ENCODE results near the gene UNC5A. TPM values are rescaled to one million over a fixed set of nuclear protein-coding genes. Genes with fewer than 3 reads are reported as not detected.

UNC5A gene
- polyA plus RNA-seq, 1 of the 3 experiments (the other 2 are of a cell fraction): 0.46 TPM

- TF ChIP-seq USF2 (IDR thresholded peaks at IDR 0.05; ENCODE audit: borderline replicate concordance, low read depth, low read length) (no peak), GATA2 (CRISPR knock-in tag; IDR thresholded peaks at IDR 0.05) (no peak), EZH2phosphoT487 (IDR thresholded peaks at IDR 0.05; ENCODE audit: borderline replicate concordance, low read depth) (no peak), RAD21 (IDR thresholded peaks at IDR 0.05; ENCODE audit: low read length) (no peak), SMC3 (IDR thresholded peaks at IDR 0.05; ENCODE audit: low read depth, low read length) (no peak), CHD2 (IDR thresholded peaks at IDR 0.05; ENCODE audit: low read length, partially characterized antibody) (no peak), ELF1 (IDR thresholded peaks at IDR 0.05) (no peak), PBX3 (IDR thresholded peaks at IDR 0.05) (no peak), SIN3A (IDR thresholded peaks at IDR 0.05; ENCODE audit: borderline replicate concordance, low read depth, low read length) (no peak), TEAD4 (IDR thresholded peaks at IDR 0.05; ENCODE audit: borderline replicate concordance, insufficient read depth) (no peak), FOXM1 (IDR thresholded peaks at IDR 0.05; ENCODE audit: low read depth) (no peak)
- Histone ChIP-seq H2AFZ (ENCODE audit: low read depth) (no peak overlapping the region), H3K27ac (ENCODE audit: low read depth in 2 of 2, low read length in 1 of 2) (no peak overlapping the region), H3K9me2 (no peaks in the 10 kb centered on the region), H3K9me3 (no peaks in the 10 kb centered on the region), H3K36me3 (replicated peaks in 1 of 2; ENCODE audit: control insufficient read depth in 1 of 2, insufficient read depth in 2 of 2, low read length in 1 of 2) (no peaks in the 10 kb centered on the region), H3K4me2 (no peak overlapping the region), H3F3A (replicated peaks; ENCODE audit: insufficient read depth) (no peaks in the 10 kb centered on the region), H3K4me1 (ENCODE audit: control insufficient read depth in 1 of 2, insufficient read depth in 2 of 2, low read depth in 1 of 2, low read length in 1 of 2) (peaks cover 0 to 47% of the 10 kb centered on the region in 2 experiments; a peak in 2 of 4 replicates), H3K27me3 (ENCODE audit: insufficient read depth) (peaks cover 4% of the 10 kb centered on the region; the same call in 1 of the 2 replicates), H4K20me1 (ENCODE audit: insufficient read depth) (no peaks in the 10 kb centered on the region), H3K9ac (no peak overlapping the region), H3K79me2 (ENCODE audit: insufficient read depth) (no peaks in the 10 kb centered on the region), H3K4me3 (ENCODE audit: low read depth in 2 of 2, low read length in 1 of 2) (no peak overlapping the region)
- ChIA-PET POLR2A (no interaction called here), CTCF (interaction anchor here (0.6 to 2.0 kb wide), 8 partner anchors 12 to 175 kb away, joined by 3 to 4 read pairs (median 3); no protein-coding TSS in a partner anchor)
- DNase-seq: no peak
- 69% methylated on average over 5 of the region's 6 CpGs for WGBS (ENCODE audit: low lambda C conversion rate)
These were observed 21.8 kb downstream of the UNC5A start for GRCh38 chr5:176832162-176832561.

GRCh38 chr5:176833286-176833685 is 22.9 kb downstream of the UNC5A start:
- no peak for DNase-seq
- Histone ChIP-seq H4K20me1 (ENCODE audit: insufficient read depth) (no peaks in the 10 kb centered on the region), H3K27ac (ENCODE audit: low read depth in 2 of 2, low read length in 1 of 2) (no peak overlapping the region), H3K79me2 (ENCODE audit: insufficient read depth) (no peaks in the 10 kb centered on the region), H2AFZ (ENCODE audit: low read depth) (no peak overlapping the region), H3K27me3 (ENCODE audit: insufficient read depth) (peaks cover 4% of the 10 kb centered on the region; the same call in 1 of the 2 replicates), H3K9me2 (no peaks in the 10 kb centered on the region), H3K36me3 (replicated peaks in 1 of 2; ENCODE audit: control insufficient read depth in 1 of 2, insufficient read depth in 2 of 2, low read length in 1 of 2) (no peaks in the 10 kb centered on the region), H3K4me2 (no peak overlapping the region), H3K9me3 (no peaks in the 10 kb centered on the region), H3K9ac (no peak overlapping the region), H3K4me1 (ENCODE audit: control insufficient read depth in 1 of 2, insufficient read depth in 2 of 2, low read depth in 1 of 2, low read length in 1 of 2) (peaks cover 0 to 57% of the 10 kb centered on the region in 2 experiments; a peak in 2 of 4 replicates), H3K4me3 (ENCODE audit: low read depth in 2 of 2, low read length in 1 of 2) (no peak overlapping the region), H3F3A (replicated peaks; ENCODE audit: insufficient read depth) (peaks cover 4% of the 10 kb centered on the region)
- POLR2A ChIA-PET: no interaction called here
- CTCF ChIA-PET: interaction anchor here (1.0 to 4.3 kb wide), 5 partner anchors 12 to 172 kb away, joined by 3 to 19 read pairs (median 4); no protein-coding TSS in a partner anchor
- WGBS (ENCODE audit: low lambda C conversion rate): 60% methylated on average over 4 of the region's 4 CpGs
- TF ChIP-seq MXI1 (IDR thresholded peaks at IDR 0.05; ENCODE audit: low read depth, low read length) (no peak), CTCF (IDR thresholded peaks at IDR 0.05) (no peak), USF2 (IDR thresholded peaks at IDR 0.05; ENCODE audit: borderline replicate concordance, low read depth, low read length) (no peak), JUND (IDR thresholded peaks at IDR 0.05) (no peak), SMC3 (IDR thresholded peaks at IDR 0.05; ENCODE audit: low read depth, low read length) (no peak)
